ENCODE results near the gene ZDHHC22.

The ZDHHC22 gene

DNA sequence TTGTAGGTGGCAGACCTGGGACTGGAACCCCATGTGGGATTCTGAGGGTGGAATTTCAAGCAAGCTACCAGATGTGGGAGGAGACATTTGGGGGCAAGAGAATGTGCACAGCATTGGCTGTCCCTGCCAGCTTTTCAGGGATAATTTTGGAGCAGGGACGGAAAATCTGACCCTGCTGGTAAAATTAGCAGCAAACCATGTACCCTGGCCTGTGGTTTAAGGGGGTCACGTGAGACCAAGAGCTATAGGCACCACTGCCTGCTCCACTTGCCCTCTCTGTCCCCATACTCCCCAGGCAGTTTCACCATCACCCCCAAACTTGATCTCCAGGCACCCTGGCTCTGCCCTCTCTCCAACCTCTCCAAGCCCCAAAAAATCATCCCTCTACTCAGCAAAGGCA is 13.5 kb upstream of the ZDHHC22 start:
- no peak for DNase-seq (ENCODE audit: low read depth)

DNA sequence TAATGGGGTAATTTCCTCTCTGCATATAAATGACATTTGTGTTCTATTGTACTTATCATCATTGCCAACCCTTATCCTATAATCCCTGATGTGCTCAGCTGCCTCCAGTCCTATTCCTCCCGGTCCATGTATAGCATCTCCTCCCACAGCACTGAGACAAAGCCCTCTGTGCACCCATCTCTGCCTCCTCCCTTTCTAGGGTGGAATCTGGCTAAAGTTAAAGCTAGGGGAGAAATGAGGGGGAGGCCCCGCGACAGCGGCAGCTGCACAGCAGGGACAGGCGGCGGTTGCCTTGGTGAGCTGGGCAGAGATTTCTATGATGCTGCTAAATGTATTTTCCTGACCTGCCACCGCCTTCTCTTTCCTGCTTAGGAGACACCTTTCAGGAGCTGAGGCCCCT is 12.8 kb upstream of the ZDHHC22 start:
- DNase-seq (ENCODE audit: low read depth): no peak

DNA sequence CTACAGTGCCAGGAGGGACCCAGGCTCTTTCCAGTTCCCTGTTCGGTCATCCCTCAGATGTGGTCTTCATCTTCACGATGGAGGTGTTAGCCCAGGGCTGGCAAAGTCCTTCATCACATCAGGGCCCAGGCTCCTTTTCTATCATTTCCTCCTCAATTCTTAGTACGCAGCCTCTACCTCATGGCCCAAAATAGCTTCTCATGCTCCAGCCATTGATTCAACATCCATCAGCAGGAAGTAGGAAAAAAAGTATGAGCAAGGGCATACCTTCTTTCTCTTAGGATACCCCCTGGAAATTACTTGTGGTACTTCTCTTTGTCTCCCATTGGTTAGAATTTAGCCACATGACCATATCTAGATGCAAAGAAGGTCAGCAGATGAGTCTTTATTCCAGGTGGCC is 12.2 kb upstream of the ZDHHC22 start:
- no peak for DNase-seq (ENCODE audit: low read depth)

DNA sequence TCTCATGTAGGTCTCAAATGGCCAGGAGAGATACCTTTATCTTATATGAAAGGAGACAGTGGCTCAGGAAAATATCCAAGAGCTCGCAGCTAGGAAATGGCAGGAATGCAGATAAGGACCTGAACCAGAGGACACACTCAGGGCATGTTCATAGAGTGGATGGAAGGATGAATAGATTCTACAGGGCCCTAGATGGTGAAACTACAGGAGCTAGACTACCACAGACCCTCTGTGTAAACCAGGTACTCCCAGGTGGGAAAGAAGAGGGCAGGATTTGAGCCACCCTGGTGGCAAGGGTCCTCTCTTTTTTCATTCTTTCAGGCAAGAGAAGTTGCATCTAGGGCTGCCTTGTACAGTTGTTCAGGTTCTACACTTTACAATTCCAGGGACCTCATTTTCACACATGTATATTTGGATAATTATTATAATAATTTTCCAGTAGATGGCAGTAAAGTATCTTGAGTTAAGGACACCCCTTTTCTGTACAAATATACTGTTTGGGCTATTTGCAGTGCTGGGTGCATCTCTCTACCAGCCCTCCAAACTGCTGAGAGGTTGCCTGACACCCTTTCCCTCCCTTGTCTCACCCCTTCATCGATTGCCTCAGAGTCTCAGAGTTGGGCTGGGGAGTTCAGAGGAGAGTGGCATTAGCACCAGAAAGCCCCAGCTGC is 10.5 kb upstream of the ZDHHC22 start:
- DNase-seq (ENCODE audit: low read depth): peak; percentile 37

DNA sequence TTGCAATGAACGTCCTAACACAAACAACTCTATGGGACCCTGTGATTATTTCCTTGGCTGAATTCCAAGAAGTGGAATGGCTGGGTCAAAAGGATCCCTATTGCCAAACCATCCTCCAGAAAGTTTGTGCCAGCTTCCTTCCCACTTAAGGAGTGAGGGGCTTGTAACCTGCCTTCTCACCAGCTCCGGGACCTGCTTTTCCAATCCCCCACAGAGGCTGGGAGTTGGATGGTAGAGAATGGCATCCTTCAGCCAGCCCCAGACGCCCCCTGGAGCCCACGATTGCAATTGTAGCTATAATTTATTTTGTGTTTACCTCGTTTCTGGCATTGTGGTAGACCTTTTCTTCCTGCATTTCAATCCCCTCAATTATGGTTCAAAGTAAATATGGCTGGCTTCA is 9.7 kb upstream of the ZDHHC22 start:
- peak; percentile 30 for DNase-seq (ENCODE audit: low read depth)

DNA sequence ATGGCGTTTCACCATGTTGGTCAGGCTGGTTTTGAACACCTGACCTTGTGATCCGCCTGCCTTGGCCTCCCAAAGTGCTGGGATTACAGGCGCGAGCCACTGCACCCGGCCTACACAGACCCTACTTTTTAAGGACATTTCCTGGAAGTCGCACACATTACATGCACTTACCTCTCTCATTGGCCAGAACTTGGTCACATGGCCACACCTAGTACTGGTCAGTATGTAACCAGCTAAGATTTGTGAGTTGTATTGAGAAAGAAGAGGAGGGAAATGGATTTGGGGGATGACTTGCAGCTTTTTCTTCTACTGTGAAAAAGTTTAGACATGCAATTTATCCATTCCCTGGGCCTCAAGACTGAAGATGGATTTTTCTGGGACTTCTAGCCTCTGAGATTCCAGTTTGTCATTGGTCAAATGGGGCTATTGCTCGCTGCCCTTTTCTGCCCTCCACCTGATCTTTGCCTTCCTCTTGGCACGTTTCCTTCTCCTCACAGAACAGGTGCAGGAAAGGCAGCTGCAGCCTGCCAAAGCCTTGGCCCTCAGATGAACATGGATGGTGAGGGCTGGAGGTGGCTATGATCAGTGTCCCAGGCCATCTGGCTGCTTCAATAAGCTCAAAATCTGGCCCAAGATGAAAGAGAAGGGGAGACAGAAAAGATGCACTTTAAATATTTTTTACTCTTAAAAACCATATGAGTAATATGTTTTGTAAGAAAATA is 7.1 kb upstream of the ZDHHC22 start:
- DNase-seq (ENCODE audit: low read depth): peak; percentile 7

DNA sequence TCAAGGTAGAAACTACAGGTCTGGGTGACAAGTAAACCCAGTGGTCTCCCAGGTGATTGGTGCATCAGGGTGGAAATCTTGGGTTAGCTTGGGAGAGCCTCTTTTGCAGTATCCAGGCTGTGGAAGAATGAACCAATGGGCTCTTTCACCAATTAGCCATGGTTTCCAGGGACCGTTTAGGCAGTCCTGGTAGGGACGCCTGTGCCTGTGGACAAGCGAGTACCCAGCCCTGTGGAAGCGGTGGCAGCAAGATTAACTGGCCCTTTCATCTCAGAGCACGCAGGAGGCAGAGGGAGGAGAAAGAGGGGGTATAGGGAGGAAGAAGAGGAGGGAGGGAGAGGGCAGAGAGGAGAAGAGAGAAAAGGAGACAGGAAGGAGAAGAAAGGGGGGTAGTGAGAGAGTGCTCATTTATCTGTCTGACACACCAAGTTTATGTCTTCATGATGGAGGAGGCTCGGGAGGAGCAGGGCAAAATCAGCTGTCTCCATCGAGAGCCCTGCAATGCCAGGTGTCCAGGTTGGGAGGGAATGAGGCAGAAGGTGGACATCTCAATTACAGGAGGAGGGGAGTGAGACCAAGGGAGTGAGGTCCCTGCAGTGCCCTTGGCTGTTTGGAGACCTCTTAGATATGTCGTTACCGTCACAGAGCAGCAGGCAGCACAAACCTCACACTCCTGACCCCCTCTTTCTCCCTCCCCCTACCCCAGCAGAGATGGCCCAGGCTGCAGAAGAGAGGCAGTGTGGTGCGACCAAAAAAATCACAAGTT is 4.6 kb upstream of the ZDHHC22 start:
- DNase-seq (ENCODE audit: low read depth): no peak

DNA sequence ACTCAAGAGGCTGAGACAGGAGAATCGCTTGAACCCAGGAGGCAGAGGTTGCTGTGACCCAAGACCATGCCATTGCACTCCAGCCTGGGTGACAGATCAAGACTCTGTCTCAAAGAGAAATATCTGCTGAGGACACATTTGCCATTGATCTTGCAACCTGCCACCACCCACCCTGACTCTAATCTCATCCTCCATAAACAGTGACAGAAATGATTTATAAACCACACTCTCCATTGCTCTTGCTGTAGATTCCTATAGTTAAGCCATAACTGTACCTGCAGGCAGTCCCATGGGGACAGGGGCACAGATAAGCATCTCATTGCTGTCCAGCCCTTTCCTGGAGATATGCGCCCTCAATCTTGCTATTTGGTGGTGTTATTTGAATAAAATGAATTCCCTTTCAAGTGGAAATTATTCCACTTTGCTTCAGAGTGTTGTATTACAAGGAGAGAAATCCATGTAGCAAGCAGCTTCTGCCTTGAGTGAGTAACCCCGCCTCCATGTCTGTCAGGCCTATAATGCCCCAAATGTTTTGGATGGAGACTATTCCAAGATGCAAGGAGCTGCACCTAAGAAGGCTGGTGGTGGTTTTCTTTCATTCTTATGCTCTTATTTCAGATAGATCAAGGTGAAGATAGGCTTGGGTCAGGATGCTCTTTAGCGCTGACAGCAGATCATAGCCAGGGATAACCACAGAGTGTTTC is 3.0 kb upstream of the ZDHHC22 start:
- DNase-seq (ENCODE audit: low read depth): no peak

DNA sequence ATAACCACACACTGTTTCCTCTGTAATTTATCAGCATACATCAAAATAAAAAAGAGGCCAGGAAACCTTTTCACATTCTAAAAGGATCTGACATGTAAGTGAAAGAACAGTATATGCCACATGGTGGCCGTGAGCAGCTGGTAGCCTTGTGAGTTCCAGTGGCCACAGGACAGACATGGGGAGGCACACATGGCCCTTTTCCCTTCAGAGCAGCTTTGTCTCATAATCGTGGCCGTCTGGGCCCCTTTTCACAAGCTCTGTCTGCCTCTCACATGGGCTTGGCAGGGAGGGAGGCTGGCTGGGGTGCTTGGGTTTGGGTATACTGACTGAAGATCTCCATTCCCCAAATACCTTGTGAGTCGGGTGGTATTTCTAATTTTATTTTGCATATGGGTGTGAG is 1.5 kb upstream of the ZDHHC22 start:
- DNase-seq (ENCODE audit: low read depth): no peak

DNA sequence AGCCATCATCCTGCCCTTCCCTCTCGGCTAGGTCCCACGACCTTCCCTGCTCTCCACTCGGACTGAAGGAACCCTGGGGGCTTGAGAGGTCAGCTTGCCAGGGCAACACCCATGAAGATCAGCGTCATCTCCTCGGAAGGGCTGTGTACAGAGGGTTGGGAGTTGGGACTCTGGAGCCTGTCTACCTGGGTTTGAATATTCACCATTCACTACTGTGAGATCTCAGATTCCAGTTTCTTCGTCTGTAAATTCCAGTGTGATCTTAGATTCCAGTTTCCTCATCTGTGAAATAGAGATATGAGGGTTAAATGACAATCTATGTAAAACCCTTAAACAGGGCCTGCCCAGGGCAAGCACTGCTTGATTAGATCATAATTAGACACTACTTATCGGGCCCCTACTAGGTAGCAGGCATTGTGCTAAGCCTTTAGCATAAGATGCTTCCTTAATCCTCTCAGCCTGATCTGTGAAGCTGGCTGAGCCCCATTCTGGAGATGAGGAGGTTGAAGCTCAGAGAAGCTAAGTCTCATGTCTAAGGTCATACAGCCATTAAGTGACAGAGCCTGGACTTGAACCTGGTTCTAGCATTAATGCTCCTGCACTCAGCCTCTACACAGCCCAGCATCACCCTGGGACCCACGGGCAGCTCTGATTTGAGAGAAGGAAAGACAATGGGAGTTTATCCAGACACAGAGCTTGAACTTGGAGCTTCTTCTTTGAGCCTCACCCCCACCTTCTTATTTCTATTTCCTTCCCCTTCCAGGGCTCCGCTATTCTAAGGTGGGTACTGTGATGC is 612 bp upstream of the ZDHHC22 start:
- no peak for DNase-seq (ENCODE audit: low read depth)

DNA sequence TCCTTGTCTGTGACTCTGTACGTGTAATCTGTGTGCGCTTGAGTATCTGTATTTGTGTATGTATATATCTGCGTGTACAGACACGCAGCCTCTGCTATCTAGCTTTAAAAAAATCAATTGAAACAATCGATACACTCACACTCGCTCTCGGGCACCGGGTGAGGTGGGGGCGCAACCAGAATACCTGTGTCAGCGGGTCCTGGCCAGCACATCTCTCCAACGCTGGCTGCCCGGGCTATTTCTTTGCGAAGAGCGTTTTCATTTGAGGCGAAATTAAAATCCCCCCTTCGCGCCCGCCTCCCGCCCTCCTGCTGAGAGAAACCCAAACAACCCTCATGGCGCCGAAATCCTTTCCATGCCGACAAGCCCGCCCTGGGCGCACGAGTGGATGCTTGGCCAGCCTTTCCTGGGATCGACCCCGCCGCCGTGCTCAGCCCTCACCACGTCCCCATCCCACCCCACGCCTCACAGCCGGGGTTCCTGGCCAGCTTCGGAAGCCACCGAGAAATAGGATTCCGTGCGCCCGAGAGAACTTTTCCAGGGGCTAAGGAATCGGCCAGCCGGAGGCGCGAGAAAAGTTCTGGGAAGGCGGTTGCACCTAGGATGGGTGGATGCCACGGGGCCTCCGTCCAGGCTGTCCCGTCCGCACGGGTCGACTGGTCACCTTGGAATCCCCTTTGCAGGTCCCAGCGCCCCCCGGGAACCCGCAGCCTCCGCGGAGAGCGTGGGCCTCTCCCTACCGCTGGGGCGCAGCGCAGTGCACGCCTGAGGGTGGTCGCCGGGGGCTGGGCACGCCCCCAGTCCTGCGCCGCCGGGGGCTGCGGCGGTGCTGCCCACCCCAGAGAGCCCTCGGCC is 1.0 kb downstream of the ZDHHC22 start:
- DNase-seq (ENCODE audit: low read depth): no peak

DNA sequence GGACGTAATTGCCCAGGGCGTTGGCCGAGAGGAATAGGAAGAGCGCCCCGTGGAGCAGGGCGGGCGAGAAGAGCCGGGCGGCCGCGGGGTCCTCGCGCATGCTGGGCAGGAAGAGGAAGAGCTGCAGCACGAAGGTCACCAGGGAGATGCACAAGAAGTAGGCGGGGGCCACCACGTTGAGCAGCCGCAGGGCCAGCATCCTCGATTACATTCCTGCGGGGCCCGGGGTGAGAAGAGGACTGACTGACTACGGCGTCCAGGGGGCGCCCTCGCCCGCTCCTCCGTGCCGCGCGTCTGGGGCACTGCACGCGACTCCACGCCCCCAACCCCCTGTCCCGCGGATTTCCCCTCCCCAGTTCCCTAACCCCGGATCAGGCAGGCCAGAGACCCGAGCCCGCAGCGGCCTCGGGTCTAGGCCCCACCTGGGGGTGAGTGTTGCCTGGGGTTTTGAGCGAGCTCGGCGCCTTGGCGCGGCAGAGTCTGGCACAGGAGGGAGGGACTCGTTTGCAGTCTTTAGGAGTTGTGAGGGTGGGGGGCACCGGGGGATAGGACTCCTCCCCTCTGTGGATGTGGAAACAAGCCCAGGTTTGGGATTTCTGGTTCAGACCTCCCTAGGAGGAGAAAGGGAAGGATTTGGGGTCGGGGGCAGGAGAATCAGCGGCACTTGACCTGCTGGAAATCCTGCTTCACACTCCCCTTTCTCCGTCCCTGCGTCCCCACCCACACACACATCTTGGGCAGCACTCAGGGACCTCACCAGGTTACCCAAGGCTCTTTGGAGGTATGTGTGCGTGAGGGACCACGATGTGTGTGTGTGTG is 1.8 kb downstream of the ZDHHC22 start:
- peak; percentile 33 for DNase-seq (ENCODE audit: low read depth)

DNA sequence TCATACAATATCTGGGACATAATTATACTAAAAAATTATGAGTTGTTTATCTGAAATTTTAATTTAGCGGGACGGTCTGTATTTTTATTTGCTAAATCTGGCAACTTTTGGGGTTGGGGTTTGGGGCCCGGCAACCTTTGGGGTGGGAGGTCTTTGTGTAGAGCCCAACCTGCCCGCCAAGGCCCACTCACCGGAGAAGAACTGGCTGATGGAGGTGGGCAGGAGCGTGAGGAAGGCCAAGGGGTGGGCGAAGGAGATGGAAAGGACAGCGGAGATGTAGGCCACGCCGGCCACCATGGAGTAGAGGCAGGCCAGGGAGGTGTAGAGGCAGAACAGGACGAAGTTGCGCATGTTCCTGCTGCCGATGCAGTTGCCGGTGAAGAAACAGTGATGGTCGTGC is 2.6 kb downstream of the ZDHHC22 start:
- DNase-seq (ENCODE audit: low read depth): no peak

DNA sequence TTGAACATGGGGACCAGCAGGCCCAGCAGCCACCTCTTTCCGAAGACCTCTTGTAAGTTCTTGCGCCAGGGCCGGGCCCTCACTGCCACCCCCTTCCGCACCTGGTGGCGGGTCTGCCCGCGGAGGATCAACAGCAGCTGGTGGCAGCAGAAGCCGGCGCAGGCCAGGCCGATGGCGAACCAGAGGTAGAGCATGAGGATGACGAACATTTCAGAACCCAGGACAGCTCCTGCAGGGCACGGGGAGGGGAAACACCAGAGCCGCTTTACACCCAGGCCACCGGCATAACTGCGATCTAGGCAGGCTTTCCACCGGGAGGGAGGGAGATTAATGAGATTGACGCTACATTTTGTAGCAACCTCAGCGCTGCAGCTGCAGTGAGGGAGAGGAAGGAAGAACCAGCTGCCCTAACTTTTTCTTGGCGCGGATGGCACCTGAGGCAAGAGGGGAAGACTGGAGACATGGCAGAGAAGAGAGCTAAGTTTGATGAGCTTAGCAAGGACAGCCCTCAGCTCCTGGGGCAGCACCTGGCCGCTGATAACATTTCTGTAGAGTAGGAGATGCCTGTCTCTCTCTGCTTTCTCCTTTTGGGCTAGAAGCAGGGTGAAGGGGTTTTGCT is 7.8 kb downstream of the ZDHHC22 start:
- peak; percentile 67 for DNase-seq (ENCODE audit: low read depth)

DNA sequence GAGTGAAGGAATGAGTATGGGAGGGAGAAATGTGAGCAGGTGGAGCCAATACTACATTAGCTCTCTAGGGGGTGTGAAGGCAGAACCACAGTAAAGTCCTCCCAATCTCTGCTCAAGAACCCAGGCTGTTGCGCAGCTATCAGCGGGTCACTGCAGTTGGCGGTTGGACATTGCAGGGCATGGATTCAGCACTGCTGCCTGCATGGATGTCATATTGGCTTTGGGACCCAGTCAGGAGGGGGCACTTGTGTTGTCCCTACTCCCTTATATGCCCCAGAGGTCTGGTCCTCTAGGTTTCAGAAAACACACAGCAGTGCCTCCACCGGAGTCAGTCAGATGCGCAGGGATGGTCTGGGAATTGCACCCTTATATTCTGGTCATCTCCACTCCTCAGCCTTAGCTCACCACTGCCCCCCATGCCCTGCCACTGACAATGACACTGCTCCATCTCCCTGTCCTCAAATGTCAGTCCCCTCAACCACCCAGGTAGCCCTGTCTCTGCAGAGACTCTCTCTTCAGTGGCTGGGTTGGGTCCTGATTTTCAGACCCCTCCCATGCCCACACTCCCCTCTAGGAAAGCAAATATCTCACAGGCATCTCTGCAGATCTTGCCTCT is 9.6 kb downstream of the ZDHHC22 start:
- no peak for DNase-seq (ENCODE audit: low read depth)

DNA sequence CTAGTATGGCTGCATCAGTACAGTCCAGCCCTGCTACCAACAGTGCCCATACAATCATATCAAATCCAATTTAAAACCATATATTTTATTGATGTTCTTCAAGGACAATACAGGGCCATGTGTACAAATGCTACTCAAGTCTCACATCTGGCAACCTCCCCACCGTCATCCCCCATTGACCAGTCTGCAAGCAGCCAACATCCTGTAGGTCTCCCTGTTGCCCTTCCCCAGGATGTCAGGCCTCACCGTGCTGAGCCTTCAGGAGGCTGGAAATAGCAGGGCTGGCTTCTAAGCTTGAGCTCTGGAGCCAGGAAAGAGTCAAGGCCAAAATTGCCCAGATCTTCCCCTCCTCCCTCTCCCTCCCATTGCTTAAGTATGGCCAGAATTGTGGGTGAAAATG is 10.4 kb downstream of the ZDHHC22 start:
- DNase-seq (ENCODE audit: low read depth): no peak

DNA sequence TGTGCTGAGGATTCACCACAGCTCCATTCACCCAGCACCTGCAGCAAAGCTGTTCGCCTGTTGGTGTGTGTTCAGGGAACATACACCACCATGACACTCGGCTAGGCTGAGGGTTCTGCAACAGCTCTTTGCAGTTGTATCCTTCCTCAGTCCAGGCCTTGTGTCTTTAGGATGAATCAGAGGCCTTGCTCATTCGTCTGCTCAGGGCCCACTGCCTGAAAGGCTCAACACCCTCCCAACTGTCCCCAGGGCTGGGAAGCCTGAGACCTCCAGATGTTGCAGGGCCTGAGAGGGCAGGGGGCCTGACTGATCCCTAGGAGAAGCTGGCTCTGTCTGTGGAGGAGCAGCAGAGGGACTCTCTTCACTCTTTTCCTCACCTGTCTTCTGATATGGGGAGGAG is 11.2 kb downstream of the ZDHHC22 start:
- no peak for DNase-seq (ENCODE audit: low read depth)

DNA sequence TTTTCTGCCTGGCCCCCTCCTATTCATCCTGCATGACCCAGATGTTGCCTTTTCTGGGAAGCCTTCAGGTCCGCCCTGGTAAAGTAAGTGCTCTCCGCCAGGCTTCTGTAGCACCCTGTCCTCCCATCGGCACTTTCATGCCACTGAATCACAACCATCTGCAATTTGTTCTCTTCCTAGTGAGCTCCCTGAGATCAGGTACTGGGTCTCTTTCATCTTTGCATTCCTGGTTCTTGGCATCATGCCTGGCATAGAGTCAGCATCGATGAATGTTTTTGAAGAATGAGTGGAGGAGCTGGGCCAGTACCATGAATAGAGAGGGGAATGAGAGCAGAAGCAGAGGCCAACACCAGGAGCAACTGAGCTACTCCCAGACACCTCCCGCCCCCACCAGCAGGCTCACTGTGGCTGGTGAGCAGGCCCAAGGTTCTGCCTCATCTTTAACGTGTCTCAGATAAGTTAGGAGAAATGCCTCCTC is 13.1 kb downstream of the ZDHHC22 start:
- DNase-seq (ENCODE audit: low read depth): no peak

DNA sequence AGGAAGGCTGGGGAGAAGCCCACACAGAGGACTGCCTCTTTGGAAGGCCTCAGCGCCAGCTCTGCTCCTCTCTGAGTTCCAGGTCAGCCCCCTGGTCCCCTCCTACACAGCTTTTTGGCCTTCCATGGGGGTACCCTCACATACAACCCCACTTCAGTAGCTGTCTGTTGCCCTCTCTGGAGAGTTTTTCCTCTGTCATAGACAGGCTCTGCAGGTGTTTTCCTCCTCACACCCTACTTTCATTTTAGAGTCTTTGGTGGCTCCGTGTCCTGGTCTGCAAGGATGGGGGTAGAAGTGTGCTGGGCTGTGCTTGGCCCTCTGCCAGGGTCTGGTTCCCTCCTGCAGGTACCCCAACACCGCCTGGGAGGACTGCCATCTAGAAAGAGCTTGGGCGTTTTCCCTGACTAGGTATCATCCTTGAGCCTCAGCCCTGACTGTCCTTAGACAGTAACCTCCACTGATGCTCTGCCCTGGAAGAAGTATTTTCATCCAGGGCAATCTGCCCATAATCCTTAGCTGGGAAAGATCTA is 15.1 kb downstream of the ZDHHC22 start:
- no peak for DNase-seq (ENCODE audit: low read depth)
